ENCODE measurements around the gene CALML6.

- TF ChIP-seq CTCF (conservative IDR thresholded peaks at IDR 0.05; ENCODE audit: low read depth in 2 of 2) (no peak), ETS1 (IDR thresholded peaks at IDR 0.05) (no peak), EZH2 (IDR thresholded peaks at IDR 0.05; ENCODE audit: low read depth, unreplicated experiment) (no peak), POLR2AphosphoS5 (IDR thresholded peaks at IDR 0.05; ENCODE audit: low read depth) (no peak), REST (IDR thresholded peaks at IDR 0.05; ENCODE audit: unreplicated experiment) (no peak), CREB1 (CRISPR knock-in tag; IDR thresholded peaks at IDR 0.05; ENCODE audit: low read depth) (no peak), JUNB (IDR thresholded peaks at IDR 0.05; ENCODE audit: unreplicated experiment) (no peak), ZNF331 (CRISPR knock-in tag; IDR thresholded peaks at IDR 0.05; ENCODE audit: low read depth) (no peak), EZH2phosphoT487 (IDR thresholded peaks at IDR 0.05; ENCODE audit: unreplicated experiment) (no peak)
Measured at GRCh38 chr1:1956101-1956500, 41.0 kb downstream of the CALML6 start.

Measured in GM23338 (cell line).